ENCODE measurements around the gene IKZF3. TPM values are rescaled to one million over a fixed set of nuclear protein-coding genes. Genes with fewer than 3 reads are reported as not detected.
"Not testable (repeated sequence)": the region's sequence is repeated elsewhere in the genome, so short reads cannot be mapped to it uniquely, and the experiment has no call there.

The IKZF3 gene
- total RNA-seq, 1 donor from 2014 or later: not detected

DNA sequence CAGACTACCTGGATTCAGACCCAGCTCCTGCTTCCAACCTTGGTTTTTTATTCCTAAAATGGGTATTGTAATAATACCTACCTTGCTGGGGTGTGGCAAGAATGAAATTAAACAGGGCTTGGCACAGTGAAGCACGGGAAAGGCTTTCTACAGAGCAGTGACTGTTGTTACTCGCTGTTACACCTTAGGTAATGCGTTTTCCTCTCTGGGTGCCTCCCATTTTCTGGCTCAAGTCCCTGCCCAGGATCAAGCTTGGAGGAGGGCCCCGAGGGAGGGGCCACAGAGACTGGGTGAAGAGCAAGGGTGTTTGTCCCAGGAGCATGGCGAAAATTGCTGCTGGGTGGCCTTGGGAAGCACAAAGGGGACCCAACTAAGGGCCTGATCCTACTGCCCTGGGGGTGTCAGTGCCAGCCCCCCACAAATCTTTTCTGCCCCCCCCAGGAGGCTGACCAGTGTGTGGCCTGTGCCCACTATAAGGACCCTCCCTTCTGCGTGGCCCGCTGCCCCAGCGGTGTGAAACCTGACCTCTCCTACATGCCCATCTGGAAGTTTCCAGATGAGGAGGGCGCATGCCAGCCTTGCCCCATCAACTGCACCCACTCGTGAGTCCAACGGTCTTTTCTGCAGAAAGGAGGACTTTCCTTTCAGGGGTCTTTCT lies 147.1 kb downstream of the IKZF3 start:
- Mint-ChIP-seq H3K27me3 (no peaks in the 10 kb centered on the region), H3K4me1 (ENCODE audit: low read depth) (no peaks in the 10 kb centered on the region), H3K9me3 (ENCODE audit: low read depth) (no peaks in the 10 kb centered on the region), H3K4me3 (ENCODE audit: low read depth) (no peak overlapping the region), H3K36me3 (ENCODE audit: insufficient read depth) (peaks cover 11% of the 10 kb centered on the region), H3K27ac (no peak overlapping the region)
- no peak for TF ChIP-seq CTCF (IDR thresholded peaks at IDR 0.05; ENCODE audit: unreplicated experiment)
- DNase-seq (ENCODE audit: low spot score, unreplicated experiment): no peak

DNA sequence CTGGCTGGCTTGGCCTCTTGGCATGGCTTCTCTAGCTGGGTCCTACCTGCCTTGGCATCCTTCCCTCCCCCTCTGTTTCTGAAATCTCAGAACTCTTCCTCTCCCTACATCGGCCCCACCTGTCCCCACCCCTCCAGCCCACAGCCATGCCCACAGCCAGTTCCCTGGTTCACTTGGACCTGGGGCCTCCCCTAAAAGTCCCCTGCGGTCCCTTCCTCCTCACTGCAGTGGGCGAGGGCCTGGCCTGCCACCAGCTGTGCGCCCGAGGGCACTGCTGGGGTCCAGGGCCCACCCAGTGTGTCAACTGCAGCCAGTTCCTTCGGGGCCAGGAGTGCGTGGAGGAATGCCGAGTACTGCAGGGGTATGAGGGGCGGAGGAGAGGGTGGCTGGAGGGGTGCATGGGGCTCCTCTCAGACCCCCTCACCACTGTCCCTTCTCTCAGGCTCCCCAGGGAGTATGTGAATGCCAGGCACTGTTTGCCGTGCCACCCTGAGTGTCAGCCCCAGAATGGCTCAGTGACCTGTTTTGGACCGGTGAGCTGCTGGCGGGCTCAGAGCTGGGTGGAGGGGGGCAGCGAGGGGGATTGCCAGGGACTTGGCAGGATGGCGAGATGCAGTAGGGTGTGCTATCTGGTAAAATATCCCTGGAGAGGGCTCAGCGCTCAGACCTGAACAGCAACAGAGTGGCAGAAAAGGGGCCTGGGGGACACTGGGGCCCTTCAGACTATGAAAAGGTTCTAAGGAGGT lies 147.9 kb downstream of the IKZF3 start:
- H3K4me3 Mint-ChIP-seq (ENCODE audit: low read depth): no peak overlapping the region
- no peaks in the 10 kb centered on the region for H3K27me3 Mint-ChIP-seq
- DNase-seq (ENCODE audit: low spot score, unreplicated experiment): no peak
- TF ChIP-seq CTCF (IDR thresholded peaks at IDR 0.05; ENCODE audit: unreplicated experiment): no peak
- H3K36me3 Mint-ChIP-seq (ENCODE audit: insufficient read depth): peaks cover 9% of the 10 kb centered on the region
- no peak overlapping the region for H3K27ac Mint-ChIP-seq
- no peaks in the 10 kb centered on the region for H3K4me1 Mint-ChIP-seq (ENCODE audit: low read depth)
- H3K9me3 Mint-ChIP-seq (ENCODE audit: low read depth): no peaks in the 10 kb centered on the region

DNA sequence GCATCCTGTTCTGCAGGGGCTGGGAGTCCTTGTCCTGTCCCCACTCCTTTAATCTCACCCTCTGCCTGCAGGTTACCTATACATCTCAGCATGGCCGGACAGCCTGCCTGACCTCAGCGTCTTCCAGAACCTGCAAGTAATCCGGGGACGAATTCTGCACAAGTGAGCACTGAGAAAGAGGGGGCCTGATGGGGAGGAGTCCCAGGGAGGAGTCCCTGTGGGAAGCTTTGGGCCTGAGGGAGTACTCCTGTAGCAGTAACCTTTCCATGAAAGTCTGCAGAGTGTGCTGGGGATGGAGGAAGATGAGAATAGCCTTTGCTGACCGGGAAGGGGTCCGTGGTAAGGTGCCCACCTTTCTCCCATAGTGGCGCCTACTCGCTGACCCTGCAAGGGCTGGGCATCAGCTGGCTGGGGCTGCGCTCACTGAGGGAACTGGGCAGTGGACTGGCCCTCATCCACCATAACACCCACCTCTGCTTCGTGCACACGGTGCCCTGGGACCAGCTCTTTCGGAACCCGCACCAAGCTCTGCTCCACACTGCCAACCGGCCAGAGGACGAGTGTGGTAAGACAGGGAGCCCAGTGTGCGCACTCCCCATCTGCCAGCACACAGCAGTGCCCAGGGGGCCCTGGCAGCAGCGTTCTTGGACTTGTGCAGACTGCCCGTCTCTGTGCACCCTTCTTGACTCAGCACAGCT lies 148.6 kb downstream of the IKZF3 start:
- Mint-ChIP-seq H3K9me3 (ENCODE audit: low read depth) (no peaks in the 10 kb centered on the region), H3K27me3 (no peaks in the 10 kb centered on the region), H3K4me1 (ENCODE audit: low read depth) (no peaks in the 10 kb centered on the region), H3K27ac (no peak overlapping the region), H3K4me3 (ENCODE audit: low read depth) (no peak overlapping the region), H3K36me3 (ENCODE audit: insufficient read depth) (peaks cover 9% of the 10 kb centered on the region)
- no peak for DNase-seq (ENCODE audit: low spot score, unreplicated experiment)
- no peak for TF ChIP-seq CTCF (IDR thresholded peaks at IDR 0.05; ENCODE audit: unreplicated experiment)

DNA sequence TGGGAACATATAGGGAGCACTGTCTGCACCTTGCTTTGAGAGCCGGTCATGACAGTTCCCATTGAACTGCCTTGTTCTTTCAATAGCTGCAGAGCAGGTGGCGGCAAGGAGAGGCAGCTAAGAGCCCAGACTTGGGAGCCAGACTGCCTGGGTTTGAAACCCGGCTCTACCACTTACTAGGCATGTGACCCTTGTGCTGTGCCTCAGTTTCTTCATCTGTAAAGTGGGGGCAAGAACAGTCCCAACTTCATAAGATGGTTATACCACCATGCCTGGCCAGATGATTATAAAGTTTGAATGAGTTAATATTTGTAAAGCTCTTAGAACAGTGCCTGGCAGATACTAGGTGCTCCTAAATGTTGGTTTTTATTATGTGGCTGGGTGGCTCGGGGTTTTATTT lies 149.9 kb downstream of the IKZF3 start:
- H3K36me3 Mint-ChIP-seq (ENCODE audit: insufficient read depth): peaks cover 13% of the 10 kb centered on the region
- H3K27ac Mint-ChIP-seq: no peak overlapping the region
- TF ChIP-seq CTCF (IDR thresholded peaks at IDR 0.05; ENCODE audit: unreplicated experiment): no peak
- H3K4me1 Mint-ChIP-seq (ENCODE audit: low read depth): no peaks in the 10 kb centered on the region
- no peaks in the 10 kb centered on the region for H3K9me3 Mint-ChIP-seq (ENCODE audit: low read depth)
- no peaks in the 10 kb centered on the region for H3K27me3 Mint-ChIP-seq
- no peak overlapping the region for H3K4me3 Mint-ChIP-seq (ENCODE audit: low read depth)
- DNase-seq (ENCODE audit: low spot score, unreplicated experiment): no peak

DNA sequence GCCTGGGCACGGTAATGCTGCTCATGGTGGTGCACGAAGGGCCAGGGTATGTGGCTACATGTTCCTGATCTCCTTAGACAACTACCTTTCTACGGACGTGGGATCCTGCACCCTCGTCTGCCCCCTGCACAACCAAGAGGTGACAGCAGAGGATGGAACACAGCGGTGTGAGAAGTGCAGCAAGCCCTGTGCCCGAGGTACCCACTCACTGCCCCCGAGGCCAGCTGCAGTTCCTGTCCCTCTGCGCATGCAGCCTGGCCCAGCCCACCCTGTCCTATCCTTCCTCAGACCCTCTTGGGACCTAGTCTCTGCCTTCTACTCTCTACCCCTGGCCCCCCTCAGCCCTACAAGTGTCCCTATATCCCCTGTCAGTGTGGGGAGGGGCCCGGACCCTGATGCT lies 152.3 kb downstream of the IKZF3 start:
- Mint-ChIP-seq H3K27me3 (no peaks in the 10 kb centered on the region), H3K4me3 (ENCODE audit: low read depth) (no peak overlapping the region), H3K27ac (no peak overlapping the region), H3K4me1 (ENCODE audit: low read depth) (no peaks in the 10 kb centered on the region), H3K9me3 (ENCODE audit: low read depth) (no peaks in the 10 kb centered on the region), H3K36me3 (ENCODE audit: insufficient read depth) (peaks cover 12% of the 10 kb centered on the region)
- no peak for TF ChIP-seq CTCF (IDR thresholded peaks at IDR 0.05; ENCODE audit: unreplicated experiment)
- DNase-seq (ENCODE audit: low spot score, unreplicated experiment): no peak

- DNase-seq (ENCODE audit: low spot score, unreplicated experiment); H3K27me3 Mint-ChIP-seq; H3K9me3 Mint-ChIP-seq (ENCODE audit: low read depth); H3K4me3 Mint-ChIP-seq (ENCODE audit: low read depth); H3K4me1 Mint-ChIP-seq (ENCODE audit: low read depth); H3K27ac Mint-ChIP-seq: not testable (repeated sequence)
- peaks cover 11% of the 10 kb centered on the region for H3K36me3 Mint-ChIP-seq (ENCODE audit: insufficient read depth)
Measured at GRCh38 chr17:39711071-39711470, 153.0 kb downstream of the IKZF3 start.

Measured in progenitor cell of endocrine pancreas (in vitro differentiated cells).